Skeletal muscle satellite cell (primary cell): ENCODE results near the gene ST6GALNAC5.

Source experiments
- H3K27me3 ChIP-seq: 2 replicates; pipeline ENCODE4 v1.7.0; 2013; ENCODE audit warnings: low read length; ENCODE audit not compliant: control insufficient read depth, insufficient read depth
- H3K36me3 ChIP-seq: 2 replicates; pipeline ENCODE4 v1.7.0; 2013; ENCODE audit warnings: mild to moderate bottlenecking, control low read depth, low read length; ENCODE audit not compliant: insufficient read depth
- H3K4me1 ChIP-seq: 2 replicates; pipeline ENCODE4 v1.7.0; 2013; ENCODE audit warnings: low read length; ENCODE audit not compliant: control insufficient read depth, insufficient read depth
- H3K4me2 ChIP-seq: 2 replicates; pipeline ENCODE4 v1.7.0; 2013; ENCODE audit warnings: mild to moderate bottlenecking, low read length
- H3K4me3 ChIP-seq: 2 replicates; pipeline ENCODE4 v1.7.0; 2013; ENCODE audit warnings: low read length
- H3K9ac ChIP-seq: 2 replicates; pipeline ENCODE4 v1.7.0; 2013; ENCODE audit warnings: mild to moderate bottlenecking, low read depth, low read length, moderate library complexity
- H3K9me3 ChIP-seq: replicated peaks from 2 replicates; pipeline ENCODE4 v1.7.0; 2013; ENCODE audit warnings: mild to moderate bottlenecking, control low read depth, low read length

Gene ST6GALNAC5

GRCh38 chr1:76940571-76941335, 73.5 kb downstream of the ST6GALNAC5 start:
- H3K36me3 ChIP-seq, result no peaks in the 10 kb centered on the region
- H3K9me3 ChIP-seq, result no peaks in the 10 kb centered on the region
- no peaks in the 10 kb centered on the region for H3K27me3 ChIP-seq
- H3K4me2 ChIP-seq, result no peak overlapping the region
- H3K9ac ChIP-seq, result no peak overlapping the region
- peaks cover 29% of the 10 kb centered on the region for H3K4me1 ChIP-seq
- no peak overlapping the region for H3K4me3 ChIP-seq

GRCh38 chr1:76942549-76942948, 75.3 kb downstream of the ST6GALNAC5 start:
- Histone ChIP-seq H3K4me3 (no peak overlapping the region), H3K9ac (no peak overlapping the region), H3K36me3 (no peaks in the 10 kb centered on the region), H3K27me3 (no peaks in the 10 kb centered on the region), H3K4me1 (peaks cover 29% of the 10 kb centered on the region), H3K4me2 (no peak overlapping the region), H3K9me3 (no peaks in the 10 kb centered on the region)

GRCh38 chr1:76944942-76945341, 77.7 kb downstream of the ST6GALNAC5 start:
- Histone ChIP-seq H3K4me1 (peaks cover 30% of the 10 kb centered on the region), H3K4me2 (no peak overlapping the region), H3K4me3 (no peak overlapping the region), H3K9ac (no peak overlapping the region), H3K36me3 (no peaks in the 10 kb centered on the region), H3K9me3 (no peaks in the 10 kb centered on the region), H3K27me3 (no peaks in the 10 kb centered on the region)

- Histone ChIP-seq H3K36me3 (no peaks in the 10 kb centered on the region), H3K9me3 (no peaks in the 10 kb centered on the region), H3K4me2 (no peak overlapping the region), H3K4me3 (no peak overlapping the region), H3K9ac (no peak overlapping the region), H3K27me3 (no peaks in the 10 kb centered on the region), H3K4me1 (peaks cover 36% of the 10 kb centered on the region)
Measured at GRCh38 chr1:76948846-76949245, 81.6 kb downstream of the ST6GALNAC5 start.

GRCh38 chr1:76949503-76949902, 82.2 kb downstream of the ST6GALNAC5 start:
- no peaks in the 10 kb centered on the region for H3K27me3 ChIP-seq
- peak overlapping the region; percentile 5 for H3K4me2 ChIP-seq
- no peak overlapping the region for H3K9ac ChIP-seq
- H3K4me3 ChIP-seq, result no peak overlapping the region
- peaks cover 35% of the 10 kb centered on the region for H3K4me1 ChIP-seq
- H3K36me3 ChIP-seq, result no peaks in the 10 kb centered on the region
- H3K9me3 ChIP-seq, result no peaks in the 10 kb centered on the region

GRCh38 chr1:76950306-76950705, 83.0 kb downstream of the ST6GALNAC5 start:
- H3K9me3 ChIP-seq, result no peaks in the 10 kb centered on the region
- H3K27me3 ChIP-seq, result no peaks in the 10 kb centered on the region
- peaks cover 27% of the 10 kb centered on the region for H3K4me1 ChIP-seq
- no peak overlapping the region for H3K4me2 ChIP-seq
- no peaks in the 10 kb centered on the region for H3K36me3 ChIP-seq
- H3K4me3 ChIP-seq, result no peak overlapping the region
- H3K9ac ChIP-seq, result no peak overlapping the region

- H3K4me1 ChIP-seq, result peaks cover 27% of the 10 kb centered on the region
- no peak overlapping the region for H3K9ac ChIP-seq
- H3K4me2 ChIP-seq, result no peak overlapping the region
- no peaks in the 10 kb centered on the region for H3K27me3 ChIP-seq
- H3K4me3 ChIP-seq, result no peak overlapping the region
- H3K9me3 ChIP-seq, result no peaks in the 10 kb centered on the region
- no peaks in the 10 kb centered on the region for H3K36me3 ChIP-seq
Measured at GRCh38 chr1:76951153-76951552, 83.9 kb downstream of the ST6GALNAC5 start.

- Histone ChIP-seq H3K4me2 (no peak overlapping the region), H3K4me1 (peaks cover 7% of the 10 kb centered on the region), H3K9ac (no peak overlapping the region), H3K36me3 (no peaks in the 10 kb centered on the region), H3K27me3 (no peaks in the 10 kb centered on the region), H3K9me3 (no peaks in the 10 kb centered on the region), H3K4me3 (no peak overlapping the region)
Measured at GRCh38 chr1:76955652-76956051, 88.4 kb downstream of the ST6GALNAC5 start.

- Histone ChIP-seq H3K27me3 (no peaks in the 10 kb centered on the region), H3K36me3 (no peaks in the 10 kb centered on the region), H3K4me1 (no peaks in the 10 kb centered on the region), H3K9ac (no peak overlapping the region), H3K4me2 (no peak overlapping the region), H3K4me3 (no peak overlapping the region), H3K9me3 (no peaks in the 10 kb centered on the region)
Measured at GRCh38 chr1:76957961-76958360, 90.7 kb downstream of the ST6GALNAC5 start.

- Histone ChIP-seq H3K4me1 (no peaks in the 10 kb centered on the region), H3K4me3 (no peak overlapping the region), H3K9me3 (no peaks in the 10 kb centered on the region), H3K4me2 (no peak overlapping the region), H3K36me3 (no peaks in the 10 kb centered on the region), H3K9ac (no peak overlapping the region), H3K27me3 (no peaks in the 10 kb centered on the region)
Measured at GRCh38 chr1:76958828-76959227, 91.5 kb downstream of the ST6GALNAC5 start.

GRCh38 chr1:76959556-76959955, 92.3 kb downstream of the ST6GALNAC5 start:
- H3K4me3 ChIP-seq, result no peak overlapping the region
- H3K27me3 ChIP-seq, result no peaks in the 10 kb centered on the region
- H3K4me1 ChIP-seq, result no peaks in the 10 kb centered on the region
- H3K9me3 ChIP-seq, result no peaks in the 10 kb centered on the region
- no peak overlapping the region for H3K4me2 ChIP-seq
- no peaks in the 10 kb centered on the region for H3K36me3 ChIP-seq
- no peak overlapping the region for H3K9ac ChIP-seq

- H3K9ac ChIP-seq, result no peak overlapping the region
- no peaks in the 10 kb centered on the region for H3K4me1 ChIP-seq
Measured at GRCh38 chr1:76961181-76961819, 94.0 kb downstream of the ST6GALNAC5 start.

More at GRCh38 chr1:76961181-76961819, 94.0 kb downstream of the ST6GALNAC5 start:
- H3K36me3 ChIP-seq, result no peaks in the 10 kb centered on the region
- no peak overlapping the region for H3K4me2 ChIP-seq
- no peak overlapping the region for H3K4me3 ChIP-seq
- H3K9me3 ChIP-seq, result no peaks in the 10 kb centered on the region
- H3K27me3 ChIP-seq, result no peaks in the 10 kb centered on the region
